ENCODE results near the gene TPD52L2.

GRCh38 chr20:63895952-63896263 lies 30.8 kb downstream of the TPD52L2 start:
- no peak for TF ChIP-seq CTCF (IDR thresholded peaks at IDR 0.05)
- no peak for TF ChIP-seq POLR2A (IDR thresholded peaks at IDR 0.05)

All from testis (tissue), 2 donors.